Measurements from ENCODE around the gene FGD3. TPM values are rescaled to one million over a fixed set of nuclear protein-coding genes. Genes with fewer than 3 reads are reported as not detected.

FGD3 gene
- total RNA-seq, 1 donor = not detected

DNA sequence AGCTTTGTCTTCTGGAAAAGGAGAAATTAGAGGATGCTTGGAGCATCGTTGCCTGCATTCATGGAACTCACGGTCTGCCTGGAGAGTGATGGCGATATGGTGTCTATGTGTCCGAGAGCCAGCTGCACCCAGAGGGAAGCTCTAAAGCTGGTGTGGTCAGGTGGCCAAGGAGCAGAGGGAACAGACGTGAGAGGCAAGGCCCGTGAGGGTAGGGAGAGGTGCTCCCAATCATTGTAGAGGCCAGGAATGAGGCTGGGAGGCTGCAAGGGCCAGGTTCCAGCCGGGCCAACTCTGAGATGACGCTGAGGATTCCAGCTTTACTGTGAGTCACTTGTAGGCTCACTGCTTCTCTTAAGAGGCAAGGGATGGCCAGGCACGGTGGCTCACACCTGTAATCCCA lies 7.6 kb downstream of the FGD3 start:
- TF ChIP-seq, protein P1, sequence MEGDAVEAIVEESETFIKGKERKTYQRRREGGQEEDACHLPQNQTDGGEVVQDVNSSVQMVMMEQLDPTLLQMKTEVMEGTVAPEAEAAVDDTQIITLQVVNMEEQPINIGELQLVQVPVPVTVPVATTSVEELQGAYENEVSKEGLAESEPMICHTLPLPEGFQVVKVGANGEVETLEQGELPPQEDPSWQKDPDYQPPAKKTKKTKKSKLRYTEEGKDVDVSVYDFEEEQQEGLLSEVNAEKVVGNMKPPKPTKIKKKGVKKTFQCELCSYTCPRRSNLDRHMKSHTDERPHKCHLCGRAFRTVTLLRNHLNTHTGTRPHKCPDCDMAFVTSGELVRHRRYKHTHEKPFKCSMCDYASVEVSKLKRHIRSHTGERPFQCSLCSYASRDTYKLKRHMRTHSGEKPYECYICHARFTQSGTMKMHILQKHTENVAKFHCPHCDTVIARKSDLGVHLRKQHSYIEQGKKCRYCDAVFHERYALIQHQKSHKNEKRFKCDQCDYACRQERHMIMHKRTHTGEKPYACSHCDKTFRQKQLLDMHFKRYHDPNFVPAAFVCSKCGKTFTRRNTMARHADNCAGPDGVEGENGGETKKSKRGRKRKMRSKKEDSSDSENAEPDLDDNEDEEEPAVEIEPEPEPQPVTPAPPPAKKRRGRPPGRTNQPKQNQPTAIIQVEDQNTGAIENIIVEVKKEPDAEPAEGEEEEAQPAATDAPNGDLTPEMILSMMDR (IDR thresholded peaks at IDR 0.05; ENCODE audit: insufficient read depth, low read depth, low read length) = no peak
- H3K4me3 ChIP-seq (ENCODE audit: low read depth, low read length) = no peak overlapping the region
- no peak for DNase-seq (ENCODE audit: low read depth)

DNA sequence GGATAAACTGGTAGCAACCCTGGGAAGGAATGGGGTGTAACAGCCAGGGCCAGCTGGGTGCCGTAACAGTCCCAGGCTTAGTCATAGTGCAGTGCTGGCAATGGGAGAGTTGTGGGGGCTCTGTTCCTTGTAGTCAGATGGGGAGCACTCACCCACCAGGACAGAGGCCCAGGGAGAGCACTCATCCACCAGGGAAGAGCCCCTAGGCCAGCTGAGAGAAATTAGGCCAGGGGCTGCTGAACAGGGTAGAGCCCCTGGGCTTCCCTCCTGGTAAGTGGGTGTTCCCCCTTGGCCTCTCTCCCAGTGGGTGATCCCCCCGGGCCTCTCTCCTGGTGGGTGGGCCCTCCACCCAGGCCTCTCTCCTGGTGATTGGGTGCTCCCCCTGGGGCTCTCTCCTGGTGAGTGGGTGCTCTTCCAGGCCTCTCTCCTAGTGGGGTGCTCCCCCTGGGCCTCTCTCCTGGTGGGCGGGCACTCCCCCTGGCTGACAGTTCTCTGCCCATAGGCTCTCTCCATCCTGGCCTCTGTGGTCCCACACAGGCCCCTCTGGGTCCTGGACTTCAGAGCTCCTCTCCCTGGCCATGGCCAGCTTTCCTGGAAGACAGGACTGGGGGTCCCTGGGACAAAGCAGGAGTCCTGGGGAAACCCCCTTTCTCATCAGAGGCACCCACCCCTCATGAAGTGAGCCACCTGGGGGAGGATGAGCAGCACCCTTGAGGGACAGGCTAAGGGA lies 13.4 kb downstream of the FGD3 start:
- TF ChIP-seq, protein P1 (IDR thresholded peaks at IDR 0.05; ENCODE audit: insufficient read depth, low read depth, low read length) = no peak
- no peak for DNase-seq (ENCODE audit: low read depth)
- no peak overlapping the region for H3K4me3 ChIP-seq (ENCODE audit: low read depth, low read length)

DNA sequence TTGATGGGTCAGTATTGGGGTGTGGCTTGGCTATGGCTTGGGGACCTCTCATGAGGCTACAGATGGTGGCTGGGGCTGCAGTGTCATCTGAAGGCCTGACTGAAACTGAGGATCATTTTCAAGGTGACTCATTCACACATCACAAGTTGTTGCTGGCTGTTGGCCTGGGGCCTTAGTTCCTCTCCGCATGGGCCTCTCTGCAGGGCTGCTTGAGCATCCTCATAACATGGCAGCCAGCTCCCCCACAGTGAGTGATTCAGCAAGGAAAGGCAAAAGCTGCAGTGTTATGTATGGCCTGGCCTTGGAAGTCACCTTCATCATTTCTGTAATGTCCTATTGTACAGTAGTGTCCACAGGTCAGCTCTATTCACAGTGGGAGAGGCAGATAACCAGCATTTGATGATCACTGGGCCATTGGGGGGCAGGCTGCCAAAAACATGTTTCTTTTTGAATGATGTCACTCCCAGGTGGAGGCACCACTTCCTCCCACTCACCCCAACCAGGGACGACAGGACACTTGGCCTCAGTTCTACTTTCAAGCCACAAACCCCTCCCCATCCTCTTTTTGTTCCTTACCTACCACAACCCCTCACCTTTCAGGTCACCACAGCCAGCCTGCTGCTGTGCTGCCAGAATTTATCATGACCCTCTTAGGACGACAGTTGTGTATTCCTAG lies 14.4 kb downstream of the FGD3 start:
- H3K4me3 ChIP-seq (ENCODE audit: low read depth, low read length) = no peak overlapping the region
- DNase-seq (ENCODE audit: low read depth) = no peak
- TF ChIP-seq, protein P1 (IDR thresholded peaks at IDR 0.05; ENCODE audit: insufficient read depth, low read depth, low read length) = no peak

DNA sequence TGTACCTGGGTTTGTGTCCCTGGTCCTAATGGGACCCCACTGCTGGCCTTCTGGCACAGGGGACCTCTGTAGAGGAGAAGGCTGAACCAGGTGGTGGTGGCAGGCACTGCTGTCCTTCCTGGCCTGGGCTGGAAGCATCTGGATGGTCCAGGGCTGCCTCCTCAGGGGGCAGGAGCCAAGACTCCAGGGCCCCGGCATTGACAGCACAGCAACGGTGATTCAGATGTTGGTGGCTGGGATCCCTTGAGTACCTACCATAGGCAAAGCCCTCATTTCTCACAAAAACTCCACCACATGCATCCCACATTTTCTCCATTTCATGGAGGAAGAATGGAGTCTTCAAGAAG lies 15.0 kb downstream of the FGD3 start:
- no peak overlapping the region for H3K4me3 ChIP-seq (ENCODE audit: low read depth, low read length)
- DNase-seq (ENCODE audit: low read depth) = no peak
- TF ChIP-seq, protein P1 (IDR thresholded peaks at IDR 0.05; ENCODE audit: insufficient read depth, low read depth, low read length) = no peak

DNA sequence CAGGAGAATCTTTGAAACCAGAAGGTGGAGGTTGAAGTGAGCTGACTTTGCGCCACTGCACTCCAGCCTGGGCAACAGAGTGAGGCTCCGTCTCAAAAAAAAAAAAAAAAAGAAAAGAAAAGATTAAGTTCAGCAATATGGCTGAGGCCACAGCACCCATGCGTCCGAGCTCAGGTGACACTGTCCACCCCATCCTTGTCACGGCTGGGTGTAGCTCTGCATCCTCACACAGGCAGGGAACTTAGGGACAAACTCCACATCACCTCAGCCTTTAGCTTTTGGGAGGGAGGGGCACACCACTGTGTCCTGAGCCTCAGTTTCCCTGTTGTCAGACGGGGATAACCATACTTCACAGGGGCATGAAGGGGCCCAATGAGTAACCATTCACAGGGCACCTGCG lies 15.5 kb downstream of the FGD3 start:
- TF ChIP-seq, protein P1 (IDR thresholded peaks at IDR 0.05; ENCODE audit: insufficient read depth, low read depth, low read length) = no peak
- DNase-seq (ENCODE audit: low read depth) = no peak
- H3K4me3 ChIP-seq (ENCODE audit: low read depth, low read length) = no peak overlapping the region

DNA sequence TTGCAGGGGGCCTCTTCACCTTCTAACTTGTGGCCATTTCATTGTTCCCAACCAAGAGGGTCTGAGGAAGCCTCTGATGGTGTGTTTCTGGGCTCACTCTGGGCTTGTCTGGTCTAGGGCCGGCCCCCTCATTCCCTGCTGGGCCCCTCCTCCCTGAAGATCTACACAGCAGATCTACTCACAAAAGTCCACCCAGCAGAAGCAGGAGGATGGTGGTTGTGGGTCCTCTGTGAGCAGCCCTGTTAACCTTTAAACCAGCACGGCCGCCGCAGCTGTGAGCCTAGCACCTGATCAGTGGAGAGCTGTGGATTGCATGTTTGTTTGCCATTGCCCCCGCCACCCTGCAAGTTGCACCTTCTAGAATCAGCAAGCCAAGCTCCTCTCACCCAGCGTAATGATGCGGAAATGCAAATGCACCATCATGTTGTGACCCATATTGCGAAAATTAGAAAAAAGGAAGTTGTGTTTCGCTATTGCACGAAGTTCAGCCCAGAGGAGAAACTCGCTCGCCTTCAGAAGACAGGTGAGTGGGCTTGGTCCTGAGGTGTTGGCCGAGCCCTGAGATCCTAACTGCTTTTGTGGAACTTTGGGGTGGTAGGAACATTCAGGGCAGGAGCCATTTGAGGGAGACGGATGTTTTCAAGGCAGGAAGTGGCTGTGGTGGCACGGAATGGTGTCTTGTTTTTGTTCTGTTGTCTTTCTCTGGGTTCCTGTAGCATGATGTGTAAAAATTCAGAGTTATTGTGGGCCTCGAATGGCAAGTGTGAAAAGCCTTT lies 16.7 kb downstream of the FGD3 start:
- DNase-seq (ENCODE audit: low read depth) = no peak
- TF ChIP-seq, protein P1 (IDR thresholded peaks at IDR 0.05; ENCODE audit: insufficient read depth, low read depth, low read length) = no peak
- no peak overlapping the region for H3K4me3 ChIP-seq (ENCODE audit: low read depth, low read length)

Measured in fibroblast of villous mesenchyme (primary cell).